Sigmoid colon (tissue), 4 donors: ENCODE data around the gene HTT.

Source experiments
- EP300 ChIP-seq, 4 donors: sonication (generic); formaldehyde crosslinking; IDR thresholded peaks; one replicate each; pipeline ENCODE4 v1.6.1; 2017; ENCODE audit warnings: antibody characterized with exemption in 4 of 4
- POLR2A ChIP-seq, 2 donors: fragments of 450-650 bp; IDR thresholded peaks; one replicate each; pipeline ENCODE4 v1.6.1; 2016; ENCODE audit warnings: antibody characterized with exemption in 2 of 2, mild to moderate bottlenecking in 2 of 2, moderate library complexity in 2 of 2
- POLR2AphosphoS5 ChIP-seq, 4 donors: sonication (generic); formaldehyde crosslinking; IDR thresholded peaks; one replicate each; pipeline ENCODE4 v1.6.1; 2017; ENCODE audit warnings: antibody characterized with exemption in 4 of 4
- TF ChIP-seq, protein P1 (sequence below), 4 experiments: fragments of 450-650 bp in 3 of 4; fragments of 200-600 bp in 1 of 4; IDR thresholded peaks; one replicate each; pipeline ENCODE4 v1.5.1; 2016 to 2019; ENCODE audit warnings: antibody characterized with exemption in 4 of 4, mild to moderate bottlenecking in 3 of 4, moderate library complexity in 2 of 4

DNA sequence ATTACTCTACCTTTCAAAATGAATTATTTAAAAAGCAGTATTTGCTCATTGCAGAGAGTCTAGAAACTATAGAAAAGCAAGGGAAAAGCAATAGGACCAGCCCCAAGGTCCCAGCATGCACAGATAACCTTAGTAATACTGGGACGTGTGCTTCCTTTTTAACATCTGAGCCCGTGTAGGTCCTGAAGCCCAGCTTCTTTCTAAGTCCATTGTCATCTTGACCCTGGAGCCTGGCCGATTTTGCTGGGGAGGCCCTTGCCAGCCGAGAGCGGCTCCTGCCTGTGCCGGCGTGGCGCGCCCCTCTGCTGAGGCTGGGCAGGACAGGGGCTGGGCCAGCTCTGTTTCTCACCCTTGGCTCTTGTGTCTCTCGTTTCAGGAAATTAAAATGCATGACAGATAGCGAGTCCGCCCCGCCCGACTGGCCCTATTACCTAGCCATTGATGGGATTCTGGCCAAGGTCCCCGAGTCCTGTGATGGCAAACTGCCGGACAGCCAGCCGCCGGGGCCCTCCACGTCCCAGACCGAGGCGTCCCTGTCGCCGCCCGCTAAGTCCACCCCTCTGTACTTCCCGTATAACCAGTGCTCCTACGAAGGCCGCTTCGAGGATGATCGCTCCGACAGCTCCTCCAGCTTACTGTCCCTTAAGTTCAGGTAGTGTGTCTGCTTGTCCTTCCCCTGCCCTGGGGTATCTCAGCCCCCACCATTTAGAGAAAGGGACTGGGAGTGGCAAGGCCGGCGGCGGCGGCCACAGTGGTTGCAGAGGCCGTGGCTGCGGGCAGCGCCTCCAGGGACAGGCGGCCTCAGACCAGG is 178.6 kb downstream of the HTT start:
- TF ChIP-seq POLR2A (IDR thresholded peaks at IDR 0.05) (no peak), POLR2AphosphoS5 (IDR thresholded peaks at IDR 0.05) (no peak), EP300 (IDR thresholded peaks at IDR 0.05) (no peak)
- TF ChIP-seq, protein P1, sequence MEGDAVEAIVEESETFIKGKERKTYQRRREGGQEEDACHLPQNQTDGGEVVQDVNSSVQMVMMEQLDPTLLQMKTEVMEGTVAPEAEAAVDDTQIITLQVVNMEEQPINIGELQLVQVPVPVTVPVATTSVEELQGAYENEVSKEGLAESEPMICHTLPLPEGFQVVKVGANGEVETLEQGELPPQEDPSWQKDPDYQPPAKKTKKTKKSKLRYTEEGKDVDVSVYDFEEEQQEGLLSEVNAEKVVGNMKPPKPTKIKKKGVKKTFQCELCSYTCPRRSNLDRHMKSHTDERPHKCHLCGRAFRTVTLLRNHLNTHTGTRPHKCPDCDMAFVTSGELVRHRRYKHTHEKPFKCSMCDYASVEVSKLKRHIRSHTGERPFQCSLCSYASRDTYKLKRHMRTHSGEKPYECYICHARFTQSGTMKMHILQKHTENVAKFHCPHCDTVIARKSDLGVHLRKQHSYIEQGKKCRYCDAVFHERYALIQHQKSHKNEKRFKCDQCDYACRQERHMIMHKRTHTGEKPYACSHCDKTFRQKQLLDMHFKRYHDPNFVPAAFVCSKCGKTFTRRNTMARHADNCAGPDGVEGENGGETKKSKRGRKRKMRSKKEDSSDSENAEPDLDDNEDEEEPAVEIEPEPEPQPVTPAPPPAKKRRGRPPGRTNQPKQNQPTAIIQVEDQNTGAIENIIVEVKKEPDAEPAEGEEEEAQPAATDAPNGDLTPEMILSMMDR (IDR thresholded peaks at IDR 0.05): no peak
